Measurements from ENCODE around the gene SH3PXD2B.

- no peak for TF ChIP-seq CTCF (IDR thresholded peaks at IDR 0.05; ENCODE audit: low read length)
- TF ChIP-seq EZH2 (IDR thresholded peaks at IDR 0.05; ENCODE audit: borderline replicate concordance, low read length), result no peak
Measured at GRCh38 chr5:172439785-172440477, 14.4 kb downstream of the SH3PXD2B start.

Data from OCI-LY1 (cell line).